ENCODE measurements around the gene METTL1.

Gene METTL1

GRCh38 chr12:57751788-57752667 is 19.9 kb downstream of the METTL1 start, which contains the start of gene CDK4:
Gene CDK4 (minus strand): TSS chr12:57752310. CDS start chr12:57751717, 593 bp downstream.
- peak; percentile 99 for DNase-seq

GRCh38 chr12:57751432-57751787 is 20.5 kb downstream of the METTL1 start:
- no peak for DNase-seq

GRCh38 chr12:57750561-57751431 is 21.1 kb downstream of the METTL1 start:
- DNase-seq: no peak

- no peak for DNase-seq
These were observed 22.8 kb downstream of the METTL1 start for GRCh38 chr12:57749061-57749460.

GRCh38 chr12:57746025-57746424 is 25.9 kb downstream of the METTL1 start:
- DNase-seq: no peak

GRCh38 chr12:57745485-57745881 is 26.4 kb downstream of the METTL1 start:
- DNase-seq: no peak

GRCh38 chr12:57744777-57745484 is 27.0 kb downstream of the METTL1 start, which contains the start of gene TSPAN31:
Gene TSPAN31 (plus strand): TSS chr12:57745039. CDS start chr12:57745155, 116 bp downstream.
- peak; percentile 96 for DNase-seq

- DNase-seq: peak; percentile 87
These were observed 27.6 kb downstream of the METTL1 start for GRCh38 chr12:57744194-57744776.

GRCh38 chr12:57743769-57744168 is 28.1 kb downstream of the METTL1 start:
- no peak for DNase-seq

GRCh38 chr12:57741844-57742738 is 29.8 kb downstream of the METTL1 start:
- DNase-seq: peak; percentile 90

- DNase-seq: no peak
These were observed 30.5 kb downstream of the METTL1 start for GRCh38 chr12:57741413-57741789.

GRCh38 chr12:57740656-57741412 is 31.1 kb downstream of the METTL1 start:
- peak; percentile 89 for DNase-seq

- no peak for DNase-seq
These were observed 31.9 kb downstream of the METTL1 start for GRCh38 chr12:57739914-57740538.

GRCh38 chr12:57739387-57739786 is 32.5 kb downstream of the METTL1 start:
- no peak for DNase-seq

- no peak for DNase-seq
These were observed 33.2 kb downstream of the METTL1 start, which contains the start of gene AGAP2 for GRCh38 chr12:57738661-57739237. Gene AGAP2 (minus strand): TSS chr12:57738742. CDS start chr12:57738246, 496 bp downstream.

GRCh38 chr12:57737467-57738460 is 34.1 kb downstream of the METTL1 start:
- no peak for DNase-seq

- no peak for DNase-seq
These were observed 35.0 kb downstream of the METTL1 start for GRCh38 chr12:57736741-57737466.

Measured in CD4-positive, alpha-beta T cell treated with Interleukin-10 for 1 hour (primary cell).